Measurements from ENCODE around the gene PRKCE. TPM values are rescaled to one million over a fixed set of nuclear protein-coding genes. Genes with fewer than 3 reads are reported as not detected.
A peak's percentile ranks its signal among the peaks of the same experiment; 100 is the strongest.

PRKCE gene
- total RNA-seq, 1 donor from 2014 or later: 24.2 TPM

GRCh38 chr2:46014911-46015654, 363.6 kb downstream of the PRKCE start:
- Mint-ChIP-seq H3K27me3 (ENCODE audit: unreplicated experiment) (peaks cover 6% of the 10 kb centered on the region), H3K9me3 (ENCODE audit: unreplicated experiment) (no peaks in the 10 kb centered on the region), H3K36me3 (ENCODE audit: low read depth, unreplicated experiment) (peaks cover 4% of the 10 kb centered on the region), H3K27ac (ENCODE audit: unreplicated experiment) (peak overlapping the region; percentile 93), H3K4me3 (ENCODE audit: unreplicated experiment) (peak overlapping the region; percentile 10), H3K4me1 (ENCODE audit: unreplicated experiment) (peaks cover 34% of the 10 kb centered on the region)
- TF ChIP-seq CTCF (IDR thresholded peaks at IDR 0.05; ENCODE audit: unreplicated experiment): no peak
- DNase-seq (ENCODE audit: low spot score): peak; percentile 45

- no peak for TF ChIP-seq CTCF (IDR thresholded peaks at IDR 0.05; ENCODE audit: unreplicated experiment)
- Mint-ChIP-seq H3K9me3 (ENCODE audit: unreplicated experiment) (no peaks in the 10 kb centered on the region), H3K36me3 (ENCODE audit: low read depth, unreplicated experiment) (peaks cover 9% of the 10 kb centered on the region), H3K27ac (ENCODE audit: unreplicated experiment) (peak overlapping the region; percentile 93), H3K27me3 (ENCODE audit: unreplicated experiment) (peaks cover 6% of the 10 kb centered on the region), H3K4me1 (ENCODE audit: unreplicated experiment) (peaks cover 34% of the 10 kb centered on the region), H3K4me3 (ENCODE audit: unreplicated experiment) (peak overlapping the region; percentile 10)
- no peak for DNase-seq (ENCODE audit: low spot score)
These were observed 364.2 kb downstream of the PRKCE start for GRCh38 chr2:46015671-46016070.

- Mint-ChIP-seq H3K36me3 (ENCODE audit: low read depth, unreplicated experiment) (peaks cover 13% of the 10 kb centered on the region), H3K4me1 (ENCODE audit: unreplicated experiment) (peaks cover 34% of the 10 kb centered on the region), H3K27ac (ENCODE audit: unreplicated experiment) (peak overlapping the region; percentile 93), H3K9me3 (ENCODE audit: unreplicated experiment) (no peaks in the 10 kb centered on the region), H3K27me3 (ENCODE audit: unreplicated experiment) (peaks cover 6% of the 10 kb centered on the region), H3K4me3 (ENCODE audit: unreplicated experiment) (no peak overlapping the region)
- TF ChIP-seq CTCF (IDR thresholded peaks at IDR 0.05; ENCODE audit: unreplicated experiment): no peak
- DNase-seq (ENCODE audit: low spot score): no peak
These were observed 364.6 kb downstream of the PRKCE start for GRCh38 chr2:46016091-46016490.

- Mint-ChIP-seq H3K27ac (ENCODE audit: unreplicated experiment) (no peak overlapping the region), H3K27me3 (ENCODE audit: unreplicated experiment) (peaks cover 7% of the 10 kb centered on the region), H3K4me1 (ENCODE audit: unreplicated experiment) (peaks cover 35% of the 10 kb centered on the region), H3K4me3 (ENCODE audit: unreplicated experiment) (no peak overlapping the region), H3K36me3 (ENCODE audit: low read depth, unreplicated experiment) (peaks cover 23% of the 10 kb centered on the region), H3K9me3 (ENCODE audit: unreplicated experiment) (peaks cover 5% of the 10 kb centered on the region)
- no peak for TF ChIP-seq CTCF (IDR thresholded peaks at IDR 0.05; ENCODE audit: unreplicated experiment)
- DNase-seq (ENCODE audit: low spot score): no peak
These were observed 367.5 kb downstream of the PRKCE start for GRCh38 chr2:46018773-46019591.

- no peak overlapping the region for H3K27ac Mint-ChIP-seq (ENCODE audit: unreplicated experiment)
- H3K4me3 Mint-ChIP-seq (ENCODE audit: unreplicated experiment): peak overlapping the region; percentile 40
- peaks cover 23% of the 10 kb centered on the region for H3K36me3 Mint-ChIP-seq (ENCODE audit: low read depth, unreplicated experiment)
- peaks cover 5% of the 10 kb centered on the region for H3K9me3 Mint-ChIP-seq (ENCODE audit: unreplicated experiment)
- H3K27me3 Mint-ChIP-seq (ENCODE audit: unreplicated experiment): peaks cover 7% of the 10 kb centered on the region
- no peak for DNase-seq (ENCODE audit: low spot score)
- H3K4me1 Mint-ChIP-seq (ENCODE audit: unreplicated experiment): peaks cover 33% of the 10 kb centered on the region
- no peak for TF ChIP-seq CTCF (IDR thresholded peaks at IDR 0.05; ENCODE audit: unreplicated experiment)
These were observed 368.9 kb downstream of the PRKCE start for GRCh38 chr2:46020416-46020815.

Data from endothelial cell (in vitro differentiated cells).